Large intestine (tissue), 3 donors: Measurements from ENCODE around the gene OLFM3. TPM values are rescaled to one million over a fixed set of nuclear protein-coding genes. Genes with fewer than 3 reads are reported as not detected.

Source experiments
- DNase-seq, 2 donors: peaks; one replicate each; pipeline versions ENCODE4 v3.0.0 to v3.0.0-alpha.2; 2013
- H3K27ac ChIP-seq: one replicate; pipeline ENCODE4 v1.5.1; 2013; ENCODE audit warnings: low read length
- H3K27me3 ChIP-seq: 2 replicates; pipeline ENCODE4 v1.6.1; 2013; ENCODE audit warnings: low read length; ENCODE audit not compliant: control insufficient read depth, insufficient read depth
- H3K36me3 ChIP-seq: 2 replicates; pipeline ENCODE4 v1.6.1; 2013; ENCODE audit warnings: low read length; ENCODE audit not compliant: control insufficient read depth, insufficient read depth
- H3K4me1 ChIP-seq: one replicate; pipeline ENCODE4 v1.6.1; 2013; ENCODE audit warnings: low read length; ENCODE audit not compliant: control insufficient read depth, insufficient read depth
- H3K4me3 ChIP-seq: one replicate; pipeline ENCODE4 v1.5.1; 2013; ENCODE audit warnings: low read length
- H3K9me3 ChIP-seq: one replicate; pipeline ENCODE4 v1.6.1; 2013; ENCODE audit warnings: mild to moderate bottlenecking, low read depth, low read length, moderate library complexity; ENCODE audit not compliant: control insufficient read depth
- WGBS: methylation state at CpG from one replicate; pipeline ENCODE4 v1.1.5; 2013; ENCODE audit warnings: low lambda C conversion rate; ENCODE audit not compliant: insufficient coverage; 5-methylcytosine and 5-hydroxymethylcytosine counted together
- polyA plus RNA-seq: library from polyadenylated mRNA; unstranded; fragments of 120-200 nt; gene quantifications from one replicate; pipeline ENCODE4 v1.2.1, GENCODE V29; 2013

Gene OLFM3
- polyA plus RNA-seq, 1 donor = 27.4 TPM

GRCh38 chr1:101859941-101860340, 136.8 kb downstream of the OLFM3 start:
- Histone ChIP-seq H3K4me1 (peaks cover 23% of the 10 kb centered on the region), H3K36me3 (no peaks in the 10 kb centered on the region), H3K27ac (peak overlapping the region; percentile 70), H3K27me3 (no peaks in the 10 kb centered on the region), H3K9me3 (no peaks in the 10 kb centered on the region), H3K4me3 (no peak overlapping the region)
- no CpG with 5 or more reads among the region's 1 CpG for WGBS
- peak; percentile 43 to 70 for DNase-seq

- DNase-seq = no peak
- no peaks in the 10 kb centered on the region for H3K36me3 ChIP-seq
- H3K9me3 ChIP-seq = no peaks in the 10 kb centered on the region
- no peak overlapping the region for H3K27ac ChIP-seq
- WGBS = 100% methylated on average over 3 of the region's 3 CpGs
- H3K4me1 ChIP-seq = peaks cover 23% of the 10 kb centered on the region
- no peaks in the 10 kb centered on the region for H3K27me3 ChIP-seq
- H3K4me3 ChIP-seq = no peak overlapping the region
Observed at GRCh38 chr1:101854271-101854670, 142.5 kb downstream of the OLFM3 start.

- no peaks in the 10 kb centered on the region for H3K9me3 ChIP-seq
- WGBS = no CpG with 5 or more reads among the region's 1 CpG
Observed at GRCh38 chr1:101852936-101853335, 143.8 kb downstream of the OLFM3 start.

GRCh38 chr1:101849356-101849755, 147.4 kb downstream of the OLFM3 start:
- Histone ChIP-seq H3K27me3 (no peaks in the 10 kb centered on the region), H3K9me3 (no peaks in the 10 kb centered on the region), H3K36me3 (no peaks in the 10 kb centered on the region), H3K4me1 (peaks cover 26% of the 10 kb centered on the region), H3K27ac (peak overlapping the region; percentile 83), H3K4me3 (no peak overlapping the region)
- 17% methylated on average over 1 of the region's 1 CpG for WGBS
- peak; percentile 66 to 85 for DNase-seq

More at GRCh38 chr1:101852936-101853335, 143.8 kb downstream of the OLFM3 start:
- peak; percentile 37 to 80 for DNase-seq
- no peak overlapping the region for H3K4me3 ChIP-seq
- peaks cover 26% of the 10 kb centered on the region for H3K4me1 ChIP-seq
- H3K27ac ChIP-seq = peak overlapping the region; percentile 55
- no peaks in the 10 kb centered on the region for H3K27me3 ChIP-seq
- no peaks in the 10 kb centered on the region for H3K36me3 ChIP-seq

- Histone ChIP-seq H3K36me3 (no peaks in the 10 kb centered on the region), H3K9me3 (no peaks in the 10 kb centered on the region), H3K4me1 (peaks cover 25% of the 10 kb centered on the region), H3K27me3 (no peaks in the 10 kb centered on the region), H3K4me3 (peak overlapping the region; percentile 62), H3K27ac (peak overlapping the region; percentile 83)
- WGBS = no CpG with 5 or more reads among the region's 3 CpGs
- peak; percentile 82 to 89 for DNase-seq
Observed at GRCh38 chr1:101847626-101848025, 149.1 kb downstream of the OLFM3 start.

- peak; percentile 42 to 77 for DNase-seq
- H3K27me3 ChIP-seq = no peaks in the 10 kb centered on the region
- no peaks in the 10 kb centered on the region for H3K36me3 ChIP-seq
- no peaks in the 10 kb centered on the region for H3K9me3 ChIP-seq
- H3K4me1 ChIP-seq = peaks cover 18% of the 10 kb centered on the region
- peak overlapping the region; percentile 62 for H3K4me3 ChIP-seq
- H3K27ac ChIP-seq = peak overlapping the region; percentile 83
- 17% methylated on average over 2 of the region's 13 CpGs for WGBS
Observed at GRCh38 chr1:101846820-101847219, 149.9 kb downstream of the OLFM3 start.

- Histone ChIP-seq H3K27ac (no peak overlapping the region), H3K4me1 (no peaks in the 10 kb centered on the region), H3K9me3 (no peaks in the 10 kb centered on the region), H3K4me3 (no peak overlapping the region), H3K27me3 (no peaks in the 10 kb centered on the region), H3K36me3 (no peaks in the 10 kb centered on the region)
- WGBS = 70% methylated on average over 2 of the region's 5 CpGs
- no peak for DNase-seq
Observed at GRCh38 chr1:101843160-101843559, 153.6 kb downstream of the OLFM3 start.

- no peak overlapping the region for H3K27ac ChIP-seq
- DNase-seq = no peak
- no peak overlapping the region for H3K4me3 ChIP-seq
- no peaks in the 10 kb centered on the region for H3K27me3 ChIP-seq
- 87% methylated on average over 3 of the region's 4 CpGs for WGBS
- H3K36me3 ChIP-seq = peaks cover under 1% of the 10 kb centered on the region
- H3K9me3 ChIP-seq = no peaks in the 10 kb centered on the region
- no peaks in the 10 kb centered on the region for H3K4me1 ChIP-seq
Observed at GRCh38 chr1:101841824-101842223, 154.9 kb downstream of the OLFM3 start.

- Histone ChIP-seq H3K36me3 (peaks cover 3% of the 10 kb centered on the region), H3K9me3 (no peaks in the 10 kb centered on the region), H3K4me1 (no peaks in the 10 kb centered on the region), H3K27ac (no peak overlapping the region), H3K4me3 (no peak overlapping the region), H3K27me3 (no peaks in the 10 kb centered on the region)
- DNase-seq = no peak
- whole genome bisulfite sequencing = 50% methylated on average over 1 of the region's 2 CpGs
Observed at GRCh38 chr1:101835988-101836387, 160.7 kb downstream of the OLFM3 start.

GRCh38 chr1:101833312-101833711, 163.4 kb downstream of the OLFM3 start:
- H3K9me3 ChIP-seq = no peaks in the 10 kb centered on the region
- H3K4me3 ChIP-seq = no peak overlapping the region
- H3K27ac ChIP-seq = no peak overlapping the region
- no CpG with 5 or more reads among the region's 4 CpGs for WGBS
- H3K4me1 ChIP-seq = no peaks in the 10 kb centered on the region
- DNase-seq = no peak
- peaks cover 4% of the 10 kb centered on the region for H3K36me3 ChIP-seq
- H3K27me3 ChIP-seq = no peaks in the 10 kb centered on the region

GRCh38 chr1:101826416-101826815, 170.3 kb downstream of the OLFM3 start:
- peaks cover 4% of the 10 kb centered on the region for H3K36me3 ChIP-seq
- DNase-seq = no peak
- no peak overlapping the region for H3K4me3 ChIP-seq
- no peak overlapping the region for H3K27ac ChIP-seq
- no peaks in the 10 kb centered on the region for H3K9me3 ChIP-seq
- no peaks in the 10 kb centered on the region for H3K4me1 ChIP-seq
- H3K27me3 ChIP-seq = no peaks in the 10 kb centered on the region
